ENCODE measurements around the gene KRTAP25-1. TPM values are rescaled to one million over a fixed set of nuclear protein-coding genes. Genes with fewer than 3 reads are reported as not detected.

KRTAP25-1 gene
- total and polyA plus RNA-seq, 8 donors, result not detected

GRCh38 chr21:30243691-30244090, 45.6 kb downstream of the KRTAP25-1 start:
- no peaks in the 10 kb centered on the region for H3K36me3 ChIP-seq
- no peaks in the 10 kb centered on the region for H3K4me1 ChIP-seq
- H3K27ac ChIP-seq, result no peak overlapping the region
- H3K9me3 ChIP-seq, result no peaks in the 10 kb centered on the region
- H3K27me3 ChIP-seq, result no peaks in the 10 kb centered on the region
- TF ChIP-seq EP300 (IDR thresholded peaks at IDR 0.05) (no peak), POLR2AphosphoS5 (IDR thresholded peaks at IDR 0.05) (no peak), POLR2A (IDR thresholded peaks at IDR 0.05) (no peak), CTCF (IDR thresholded peaks at IDR 0.05) (no peak)
- H3K4me3 ChIP-seq, result no peak overlapping the region
- no peak for DNase-seq
- intact Hi-C loops (cut with DNase I; ENCODE audit: low total_unique reads), result no loop called here

- intact Hi-C loops (cut with DNase I; ENCODE audit: low total_unique reads), result no loop called here
- no peaks in the 10 kb centered on the region for H3K36me3 ChIP-seq
- TF ChIP-seq EP300 (IDR thresholded peaks at IDR 0.05) (no peak), POLR2AphosphoS5 (IDR thresholded peaks at IDR 0.05) (no peak), CTCF (IDR thresholded peaks at IDR 0.05) (no peak), POLR2A (IDR thresholded peaks at IDR 0.05) (no peak)
- 56 to 78% (median 71%) methylated on average over 3 of the region's 3 CpGs for WGBS, 5 donors
- H3K27ac ChIP-seq, result no peak overlapping the region
- H3K9me3 ChIP-seq, result no peaks in the 10 kb centered on the region
- H3K4me3 ChIP-seq, result no peak overlapping the region
- DNase-seq, result no peak
- H3K27me3 ChIP-seq, result no peaks in the 10 kb centered on the region
- H3K4me1 ChIP-seq, result no peaks in the 10 kb centered on the region
These were observed 48.7 kb downstream of the KRTAP25-1 start for GRCh38 chr21:30240661-30241060.

Other genes with a start within 250 kb of the KRTAP25-1 start
- not detected for gene CLDN17, start 122.7 kb downstream of the KRTAP25-1 start, total RNA-seq
- gene CLDN17, start 122.7 kb downstream of the KRTAP25-1 start, polyA plus RNA-seq, result under 1 TPM in 1 of 3 donors, not detected in 2; 0.40 TPM
- gene CLDN8, start 73.4 kb downstream of the KRTAP25-1 start, total RNA-seq, result 1 to 10 TPM in 1 of 5 donors, under 1 TPM in 1, not detected in 3; 0.89 to 4.1 TPM
- 1 to 10 TPM in 1 of 3 donors, not detected in 2; 2.1 TPM for gene CLDN8, start 73.4 kb downstream of the KRTAP25-1 start, polyA plus RNA-seq
- gene KRTAP24-1, start 6.6 kb downstream of the KRTAP25-1 start, total RNA-seq, result not detected
- gene KRTAP24-1, start 6.6 kb downstream of the KRTAP25-1 start, polyA plus RNA-seq, result not detected
- not detected for gene KRTAP26-1, start 30.8 kb upstream of the KRTAP25-1 start, total RNA-seq
- gene KRTAP26-1, start 30.8 kb upstream of the KRTAP25-1 start, polyA plus RNA-seq, result not detected
- gene KRTAP27-1, start 48.2 kb upstream of the KRTAP25-1 start, total RNA-seq, result not detected
- not detected for gene KRTAP27-1, start 48.2 kb upstream of the KRTAP25-1 start, polyA plus RNA-seq
- gene KRTAP23-1, start 59.1 kb upstream of the KRTAP25-1 start, total RNA-seq, result not detected
- not detected for gene KRTAP23-1, start 59.1 kb upstream of the KRTAP25-1 start, polyA plus RNA-seq
- gene KRTAP13-2, start 82.8 kb upstream of the KRTAP25-1 start, total RNA-seq, result not detected
- gene KRTAP13-2, start 82.8 kb upstream of the KRTAP25-1 start, polyA plus RNA-seq, result not detected
- not detected for gene KRTAP13-1, start 106.5 kb upstream of the KRTAP25-1 start, total RNA-seq
- gene KRTAP13-1, start 106.5 kb upstream of the KRTAP25-1 start, polyA plus RNA-seq, result not detected
- not detected for gene KRTAP13-3, start 136.4 kb upstream of the KRTAP25-1 start, total RNA-seq
- not detected for gene KRTAP13-3, start 136.4 kb upstream of the KRTAP25-1 start, polyA plus RNA-seq
- not detected for gene KRTAP13-4, start 140.7 kb upstream of the KRTAP25-1 start, total RNA-seq
- not detected for gene KRTAP13-4, start 140.7 kb upstream of the KRTAP25-1 start, polyA plus RNA-seq
- not detected for gene KRTAP15-1, start 150.8 kb upstream of the KRTAP25-1 start, total RNA-seq
- gene KRTAP15-1, start 150.8 kb upstream of the KRTAP25-1 start, polyA plus RNA-seq, result not detected
- gene KRTAP19-1, start 190.9 kb upstream of the KRTAP25-1 start, total RNA-seq, result not detected
- gene KRTAP19-1, start 190.9 kb upstream of the KRTAP25-1 start, polyA plus RNA-seq, result not detected
- gene KRTAP19-2, start 197.9 kb upstream of the KRTAP25-1 start, total RNA-seq, result not detected
- gene KRTAP19-2, start 197.9 kb upstream of the KRTAP25-1 start, polyA plus RNA-seq, result not detected
- not detected for gene KRTAP19-3, start 202.5 kb upstream of the KRTAP25-1 start, total RNA-seq
- not detected for gene KRTAP19-3, start 202.5 kb upstream of the KRTAP25-1 start, polyA plus RNA-seq
- gene KRTAP19-4, start 207.7 kb upstream of the KRTAP25-1 start, total RNA-seq, result not detected
- gene KRTAP19-4, start 207.7 kb upstream of the KRTAP25-1 start, polyA plus RNA-seq, result not detected
- gene KRTAP19-5, start 212.6 kb upstream of the KRTAP25-1 start, total RNA-seq, result not detected
- not detected for gene KRTAP19-5, start 212.6 kb upstream of the KRTAP25-1 start, polyA plus RNA-seq

Measured in stomach (tissue), 9 donors.